Measurements from ENCODE around the gene LIMS2. TPM values are rescaled to one million over a fixed set of nuclear protein-coding genes. Genes with fewer than 3 reads are reported as not detected.

LIMS2 gene, protein sequence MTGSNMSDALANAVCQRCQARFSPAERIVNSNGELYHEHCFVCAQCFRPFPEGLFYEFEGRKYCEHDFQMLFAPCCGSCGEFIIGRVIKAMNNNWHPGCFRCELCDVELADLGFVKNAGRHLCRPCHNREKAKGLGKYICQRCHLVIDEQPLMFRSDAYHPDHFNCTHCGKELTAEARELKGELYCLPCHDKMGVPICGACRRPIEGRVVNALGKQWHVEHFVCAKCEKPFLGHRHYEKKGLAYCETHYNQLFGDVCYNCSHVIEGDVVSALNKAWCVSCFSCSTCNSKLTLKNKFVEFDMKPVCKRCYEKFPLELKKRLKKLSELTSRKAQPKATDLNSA
- total RNA-seq (1 to 10 TPM; 6.1 to 7.0 TPM), total RNA-seq (0.68 to 29.6 (median 4.7) reads per million in 172 experiments)
- 14.3 TPM for polyA plus RNA-seq (2013, experiment 1 of 2)
- 17.8 TPM for polyA plus RNA-seq (2013, experiment 2 of 2)

DNA sequence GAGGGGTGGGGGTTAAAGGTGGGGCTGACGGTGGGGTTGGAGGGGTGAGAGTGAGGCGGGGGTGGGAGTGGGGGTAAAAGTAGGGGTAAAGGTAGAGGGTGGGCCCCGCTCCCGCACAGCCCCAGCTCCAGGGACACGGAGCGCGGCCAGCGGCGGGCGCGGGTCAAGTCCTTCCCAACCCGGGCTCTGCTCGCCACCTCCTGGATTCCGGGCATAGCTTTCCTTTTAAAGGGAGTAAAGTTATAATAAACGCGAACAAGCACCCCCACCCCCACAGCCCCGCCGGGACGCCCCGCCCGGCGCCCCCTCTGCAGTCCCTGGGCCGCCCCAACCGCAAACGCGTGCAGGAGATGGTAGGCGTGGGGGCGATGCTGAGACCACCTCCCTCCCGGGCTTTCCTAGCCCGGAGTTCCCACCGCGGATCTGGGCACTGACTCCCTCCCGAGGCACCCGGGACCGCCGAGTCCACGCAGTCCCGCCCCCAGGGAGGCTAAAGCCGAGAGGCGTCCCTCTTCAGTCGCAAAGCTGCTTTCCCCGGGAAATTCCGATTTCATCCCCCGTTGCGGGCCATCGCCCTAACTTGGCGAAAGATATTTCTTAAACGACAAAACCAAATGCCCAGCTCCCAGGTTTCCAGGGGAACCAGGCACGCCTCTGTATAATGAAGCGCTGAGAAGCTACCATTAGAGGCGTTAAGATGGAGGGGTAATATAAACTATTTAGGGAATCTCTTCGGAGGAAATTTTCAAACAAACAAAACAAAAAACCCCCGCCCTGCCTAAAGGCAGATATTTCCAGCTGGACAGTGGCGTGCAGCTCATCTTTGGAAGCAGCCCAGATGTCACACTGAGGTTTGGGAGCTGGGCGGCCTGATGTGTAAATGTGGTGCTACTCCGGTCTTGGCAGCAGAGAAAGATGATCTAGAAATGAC, at the start of gene LIMS2:
LIMS2 (minus strand) TSS at position 200 of the 931 bp plus-strand sequence. CDS start 506 bp downstream, outside the sequence.
- DNase-seq (peak in 2 of 14 experiments; percentile 20 to 32), ATAC-seq (ENCODE audit: poor library complexity) (no peak)
- peak within 1 kb of the TSS; percentile 6 for H3K4me3 ChIP-seq (ENCODE audit: low read length)
- POLR2A ChIA-PET: interaction anchor here (1.0 to 2.0 kb wide), 2 partner anchors 26 to 30 kb away, joined by 3 to 10 read pairs; partner anchors contain the start of gene SFT2D3
- Mint-ChIP-seq H3K4me1 (ENCODE audit: low read depth) (peaks cover 9% of the 10 kb centered on the region), H3K9me3 (no peaks in the 10 kb centered on the region), H3K36me3 (ENCODE audit: low read depth) (no peaks in the 10 kb centered on the region), H3K27me3 (peaks cover 68% of the 10 kb centered on the region), H3K27ac (no peak within 1 kb of the TSS), H3K4me3 (peak within 1 kb of the TSS; percentile 81)
- intact Hi-C loops (cut with DNase I, micrococcal nuclease): no loop called here
- peaks cover 15% of the 10 kb centered on the region for H3K4me1 ChIP-seq (ENCODE audit: insufficient read depth, low read length)
- no peaks in the 10 kb centered on the region for H3K36me3 ChIP-seq (ENCODE audit: insufficient read depth, low read length)
- peaks cover 41 to 42% of the 10 kb centered on the region in 2 experiments for H3K27me3 ChIP-seq (ENCODE audit: control insufficient read depth in 1 of 2, insufficient read depth in 2 of 2, low read length in 2 of 2)
- H3K27ac ChIP-seq (ENCODE audit: low read depth in 1 of 2, low read length in 2 of 2): no peak within 1 kb of the TSS
- CTCF ChIA-PET: interaction anchor here (1.2 kb wide), 1 partner anchor 26 kb away, joined by 3 read pairs; no protein-coding TSS in a partner anchor
- TF ChIP-seq, protein P1, sequence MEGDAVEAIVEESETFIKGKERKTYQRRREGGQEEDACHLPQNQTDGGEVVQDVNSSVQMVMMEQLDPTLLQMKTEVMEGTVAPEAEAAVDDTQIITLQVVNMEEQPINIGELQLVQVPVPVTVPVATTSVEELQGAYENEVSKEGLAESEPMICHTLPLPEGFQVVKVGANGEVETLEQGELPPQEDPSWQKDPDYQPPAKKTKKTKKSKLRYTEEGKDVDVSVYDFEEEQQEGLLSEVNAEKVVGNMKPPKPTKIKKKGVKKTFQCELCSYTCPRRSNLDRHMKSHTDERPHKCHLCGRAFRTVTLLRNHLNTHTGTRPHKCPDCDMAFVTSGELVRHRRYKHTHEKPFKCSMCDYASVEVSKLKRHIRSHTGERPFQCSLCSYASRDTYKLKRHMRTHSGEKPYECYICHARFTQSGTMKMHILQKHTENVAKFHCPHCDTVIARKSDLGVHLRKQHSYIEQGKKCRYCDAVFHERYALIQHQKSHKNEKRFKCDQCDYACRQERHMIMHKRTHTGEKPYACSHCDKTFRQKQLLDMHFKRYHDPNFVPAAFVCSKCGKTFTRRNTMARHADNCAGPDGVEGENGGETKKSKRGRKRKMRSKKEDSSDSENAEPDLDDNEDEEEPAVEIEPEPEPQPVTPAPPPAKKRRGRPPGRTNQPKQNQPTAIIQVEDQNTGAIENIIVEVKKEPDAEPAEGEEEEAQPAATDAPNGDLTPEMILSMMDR (IDR thresholded peaks at IDR 0.05): no peak
- H3K9me3 ChIP-seq (ENCODE audit: control insufficient read depth in 1 of 2, insufficient read depth in 1 of 2, low read length in 2 of 2): peaks cover 0 to 8% of the 10 kb centered on the region in 2 experiments

GRCh38 chr2:127722807-127723206, 47.5 kb upstream of the LIMS2 start:
- H3K4me1 Mint-ChIP-seq (ENCODE audit: low read depth): peaks cover 7% of the 10 kb centered on the region
- intact Hi-C loops (cut with DNase I, micrococcal nuclease): no loop called here
- Histone ChIP-seq H3K36me3 (ENCODE audit: insufficient read depth, low read length) (peaks cover 71% of the 10 kb centered on the region), H3K27ac (ENCODE audit: low read depth in 1 of 2, low read length in 2 of 2) (no peak overlapping the region), H3K27me3 (ENCODE audit: control insufficient read depth in 1 of 2, insufficient read depth in 2 of 2, low read length in 2 of 2) (no peaks in the 10 kb centered on the region), H3K9me3 (ENCODE audit: control insufficient read depth in 1 of 2, insufficient read depth in 1 of 2, low read length in 2 of 2) (no peaks in the 10 kb centered on the region), H3K4me1 (ENCODE audit: insufficient read depth, low read length) (no peaks in the 10 kb centered on the region), H3K4me3 (ENCODE audit: low read length) (no peak overlapping the region)
- H3K27me3 Mint-ChIP-seq: no peaks in the 10 kb centered on the region
- ChIA-PET POLR2A (no interaction called here), CTCF (no interaction called here)
- H3K4me3 Mint-ChIP-seq: no peak overlapping the region
- ATAC-seq (ENCODE audit: poor library complexity) (no peak), DNase-seq (no peak)
- no peak overlapping the region for H3K27ac Mint-ChIP-seq
- TF ChIP-seq, protein P1 (IDR thresholded peaks at IDR 0.05): no peak
- no peaks in the 10 kb centered on the region for H3K9me3 Mint-ChIP-seq
- peaks cover 70% of the 10 kb centered on the region for H3K36me3 Mint-ChIP-seq (ENCODE audit: low read depth)

GRCh38 chr2:127721978-127722355, 46.6 kb upstream of the LIMS2 start:
- intact Hi-C loops (cut with DNase I, micrococcal nuclease): no loop called here
- ATAC-seq (ENCODE audit: poor library complexity): no peak
- H3K27me3 Mint-ChIP-seq: no peaks in the 10 kb centered on the region

More at GRCh38 chr2:127721978-127722355, 46.6 kb upstream of the LIMS2 start:
- Histone ChIP-seq H3K27me3 (ENCODE audit: control insufficient read depth in 1 of 2, insufficient read depth in 2 of 2, low read length in 2 of 2) (no peaks in the 10 kb centered on the region), H3K4me3 (ENCODE audit: low read length) (no peak overlapping the region), H3K4me1 (ENCODE audit: insufficient read depth, low read length) (no peaks in the 10 kb centered on the region), H3K27ac (ENCODE audit: low read depth in 1 of 2, low read length in 2 of 2) (no peak overlapping the region), H3K36me3 (ENCODE audit: insufficient read depth, low read length) (peaks cover 71% of the 10 kb centered on the region), H3K9me3 (ENCODE audit: control insufficient read depth in 1 of 2, insufficient read depth in 1 of 2, low read length in 2 of 2) (no peaks in the 10 kb centered on the region)
- H3K4me3 Mint-ChIP-seq: no peak overlapping the region
- POLR2A ChIA-PET: no interaction called here
- peaks cover 71% of the 10 kb centered on the region for H3K36me3 Mint-ChIP-seq (ENCODE audit: low read depth)
- CTCF ChIA-PET: no interaction called here
- H3K27ac Mint-ChIP-seq: no peak overlapping the region
- DNase-seq: no peak
- no peaks in the 10 kb centered on the region for H3K9me3 Mint-ChIP-seq
- TF ChIP-seq, protein P1 (IDR thresholded peaks at IDR 0.05): no peak
- H3K4me1 Mint-ChIP-seq (ENCODE audit: low read depth): peaks cover 7% of the 10 kb centered on the region
